DOHH2 (cell line): ENCODE data around the gene YTHDF1.
"Not testable (repeated sequence)": the region's sequence is repeated elsewhere in the genome, so short reads cannot be mapped to it uniquely, and the experiment has no call there.

ENCODE experiments used
- H3F3A ChIP-seq: fragments of 200-600 bp; sonication (generic), shearing (Covaris generic); 2 replicates; pipeline ENCODE4 v1.6.0; 2016; ENCODE audit warnings: antibody characterized with exemption, mild to moderate bottlenecking; ENCODE audit not compliant: control insufficient read depth, insufficient read depth
- H3K27ac ChIP-seq: fragments of 200-600 bp; sonication (generic); 2 replicates; pipeline ENCODE4 v1.5.1; 2014; ENCODE audit warnings: low read depth, mild to moderate bottlenecking, low read length, moderate library complexity
- H3K27me3 ChIP-seq: fragments of 200-600 bp; sonication (generic); 2 replicates; pipeline ENCODE4 v1.6.1; 2014; ENCODE audit warnings: mild to moderate bottlenecking, low read length, mixed read lengths; ENCODE audit not compliant: control insufficient read depth
- H3K36me3 ChIP-seq: fragments of 200-600 bp; sonication (generic); 2 replicates; pipeline ENCODE4 v1.6.1; 2014; ENCODE audit warnings: mild to moderate bottlenecking, low read length, moderate library complexity, mixed read lengths; ENCODE audit not compliant: control insufficient read depth
- H3K4me1 ChIP-seq: fragments of 200-600 bp; sonication (generic); 2 replicates; pipeline ENCODE4 v1.6.1; 2014; ENCODE audit warnings: mild to moderate bottlenecking, low read length, mixed read lengths; ENCODE audit not compliant: control insufficient read depth
- H3K4me2 ChIP-seq: fragments of 200-600 bp; sonication (generic); 2 replicates; pipeline ENCODE4 v1.6.0; 2014; ENCODE audit warnings: mild to moderate bottlenecking, low read length, moderate library complexity
- H3K4me3 ChIP-seq: fragments of 200-600 bp; sonication (generic); 2 replicates; pipeline ENCODE4 v1.5.1; 2014; ENCODE audit warnings: mild to moderate bottlenecking, low read length, mixed read lengths
- H3K79me2 ChIP-seq: fragments of 200-600 bp; sonication (generic); 2 replicates; pipeline ENCODE4 v1.6.1; 2014; ENCODE audit warnings: mild to moderate bottlenecking, low read length, mixed read lengths; ENCODE audit not compliant: control insufficient read depth
- H3K9me2 ChIP-seq: fragments of 200-600 bp; sonication (generic); replicated peaks from 2 replicates; pipeline ENCODE4 v1.6.1; 2014; ENCODE audit warnings: mild to moderate bottlenecking, low read length, mixed read lengths; ENCODE audit not compliant: control insufficient read depth
- H3K9me3 ChIP-seq: fragments of 200-600 bp; sonication (generic); 2 replicates; pipeline ENCODE4 v1.6.1; 2014; ENCODE audit warnings: antibody characterized with exemption, low read length, mixed read lengths; ENCODE audit not compliant: control insufficient read depth, insufficient read depth
- H4K20me1 ChIP-seq: fragments of 200-600 bp; sonication (generic); 2 replicates; pipeline ENCODE4 v1.6.0; 2014; ENCODE audit warnings: low read depth, mild to moderate bottlenecking, antibody characterized with exemption, low read length, moderate library complexity; ENCODE audit not compliant: control insufficient read depth, insufficient read depth
- EZH2phosphoT487 ChIP-seq: fragments of 200-600 bp; sonication (generic); IDR thresholded peaks from 2 replicates; pipeline ENCODE4 v1.6.1; 2017; ENCODE audit warnings: borderline replicate concordance, mild to moderate bottlenecking, antibody characterized with exemption, low read length, moderate library complexity, mixed read lengths
- TF ChIP-seq, protein P1 (sequence below): fragments of 200-600 bp; sonication (generic); IDR thresholded peaks from one replicate; pipeline ENCODE4 v1.5.1; 2014; ENCODE audit warnings: antibody characterized with exemption, mild to moderate bottlenecking, low read depth, low read length; ENCODE audit not compliant: poor library complexity, severe bottlenecking

YTHDF1 gene

DNA sequence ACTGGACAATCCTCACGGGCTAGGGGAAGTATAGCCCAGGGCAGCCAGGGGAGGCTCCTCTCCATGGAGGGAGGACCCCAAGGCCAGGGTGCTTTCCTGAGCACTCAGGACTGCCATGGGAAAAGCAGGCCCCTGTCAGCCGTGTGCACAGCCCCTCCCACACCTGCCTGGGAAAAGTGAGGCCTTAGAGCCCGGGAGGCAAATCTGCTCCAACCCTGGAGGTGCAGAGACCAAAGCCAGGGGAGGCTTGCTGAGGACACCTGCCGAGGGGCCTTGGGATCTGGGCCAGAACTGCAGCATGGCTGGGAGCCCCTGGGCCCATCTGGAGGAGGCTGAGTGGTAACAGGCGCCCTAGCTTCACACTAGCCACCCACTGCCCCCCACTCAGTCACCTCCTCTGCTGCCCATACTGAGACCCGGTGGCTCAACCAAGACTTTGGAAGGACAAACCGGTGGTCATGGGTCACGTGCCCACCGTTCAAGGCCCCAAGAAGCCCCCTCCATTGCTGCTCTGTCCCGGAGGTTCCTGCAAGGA, 55.2 kb downstream of the YTHDF1 start:
- Histone ChIP-seq H3K27ac (no peak overlapping the region), H4K20me1 (no peaks in the 10 kb centered on the region), H3K9me2 (no peaks in the 10 kb centered on the region), H3K27me3 (no peaks in the 10 kb centered on the region), H3K9me3 (no peaks in the 10 kb centered on the region), H3K79me2 (no peaks in the 10 kb centered on the region), H3K36me3 (no peaks in the 10 kb centered on the region), H3K4me3 (no peak overlapping the region), H3F3A (no peaks in the 10 kb centered on the region), H3K4me1 (no peaks in the 10 kb centered on the region), H3K4me2 (no peak overlapping the region)
- TF ChIP-seq, protein P1, sequence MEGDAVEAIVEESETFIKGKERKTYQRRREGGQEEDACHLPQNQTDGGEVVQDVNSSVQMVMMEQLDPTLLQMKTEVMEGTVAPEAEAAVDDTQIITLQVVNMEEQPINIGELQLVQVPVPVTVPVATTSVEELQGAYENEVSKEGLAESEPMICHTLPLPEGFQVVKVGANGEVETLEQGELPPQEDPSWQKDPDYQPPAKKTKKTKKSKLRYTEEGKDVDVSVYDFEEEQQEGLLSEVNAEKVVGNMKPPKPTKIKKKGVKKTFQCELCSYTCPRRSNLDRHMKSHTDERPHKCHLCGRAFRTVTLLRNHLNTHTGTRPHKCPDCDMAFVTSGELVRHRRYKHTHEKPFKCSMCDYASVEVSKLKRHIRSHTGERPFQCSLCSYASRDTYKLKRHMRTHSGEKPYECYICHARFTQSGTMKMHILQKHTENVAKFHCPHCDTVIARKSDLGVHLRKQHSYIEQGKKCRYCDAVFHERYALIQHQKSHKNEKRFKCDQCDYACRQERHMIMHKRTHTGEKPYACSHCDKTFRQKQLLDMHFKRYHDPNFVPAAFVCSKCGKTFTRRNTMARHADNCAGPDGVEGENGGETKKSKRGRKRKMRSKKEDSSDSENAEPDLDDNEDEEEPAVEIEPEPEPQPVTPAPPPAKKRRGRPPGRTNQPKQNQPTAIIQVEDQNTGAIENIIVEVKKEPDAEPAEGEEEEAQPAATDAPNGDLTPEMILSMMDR: no peak
- no peak for TF ChIP-seq EZH2phosphoT487

DNA sequence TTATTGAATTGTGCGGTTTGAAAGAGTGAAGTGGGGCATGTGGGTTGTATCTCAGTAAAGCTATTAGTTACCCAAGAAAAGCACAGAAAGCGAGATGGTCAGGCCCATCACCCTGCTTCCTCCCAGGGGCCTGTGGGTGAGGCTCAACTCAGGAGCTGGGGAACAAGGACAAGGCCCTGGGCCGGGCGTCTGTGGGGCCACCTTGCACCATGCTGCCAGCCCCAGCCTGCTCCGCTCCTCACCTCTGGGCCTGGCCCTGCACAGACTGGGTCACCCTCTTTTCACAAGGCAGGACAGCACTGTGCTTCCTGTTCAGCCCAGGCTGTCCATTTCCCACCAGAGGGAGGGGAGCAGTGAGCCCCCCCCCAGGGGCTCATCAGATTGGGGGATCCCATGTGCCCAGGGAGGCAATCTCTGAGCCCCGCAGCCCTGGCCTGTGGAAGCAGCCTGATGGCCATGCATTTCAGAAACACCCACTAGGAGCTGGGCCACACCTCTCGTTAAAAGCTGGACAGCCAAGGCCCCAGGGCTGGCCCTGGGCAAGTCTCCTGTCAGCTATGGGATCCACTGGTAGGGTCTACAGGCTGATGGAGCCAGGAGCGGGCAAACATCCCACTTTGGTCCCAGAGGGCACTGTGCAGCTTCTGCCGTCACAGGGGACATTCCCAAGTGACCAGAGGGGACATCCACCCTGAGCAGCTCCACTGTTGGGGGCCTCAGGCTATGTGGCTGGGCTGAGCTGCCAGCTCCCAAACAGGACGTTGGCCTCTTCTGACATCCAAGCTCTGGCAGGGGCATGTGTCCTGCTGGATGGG, 55.9 kb downstream of the YTHDF1 start:
- Histone ChIP-seq H3F3A (no peaks in the 10 kb centered on the region), H3K27ac (no peak overlapping the region), H3K27me3 (no peaks in the 10 kb centered on the region; the same call in 1 of the 2 replicates), H4K20me1 (no peaks in the 10 kb centered on the region), H3K4me2 (no peak overlapping the region), H3K9me2 (no peaks in the 10 kb centered on the region), H3K36me3 (no peaks in the 10 kb centered on the region), H3K79me2 (no peaks in the 10 kb centered on the region), H3K4me3 (no peak overlapping the region), H3K9me3 (no peaks in the 10 kb centered on the region), H3K4me1 (no peaks in the 10 kb centered on the region)
- TF ChIP-seq EZH2phosphoT487: no peak
- TF ChIP-seq, protein P1: no peak

- H3F3A ChIP-seq, H3K36me3 ChIP-seq, H3K27ac ChIP-seq, H3K4me3 ChIP-seq, H3K9me3 ChIP-seq, H3K79me2 ChIP-seq, H3K4me1 ChIP-seq, H4K20me1 ChIP-seq, H3K27me3 ChIP-seq, H3K4me2 ChIP-seq, H3K9me2 ChIP-seq: not testable (repeated sequence)
These were observed 56.7 kb downstream of the YTHDF1 start for GRCh38 chr20:63159251-63159650.

DNA sequence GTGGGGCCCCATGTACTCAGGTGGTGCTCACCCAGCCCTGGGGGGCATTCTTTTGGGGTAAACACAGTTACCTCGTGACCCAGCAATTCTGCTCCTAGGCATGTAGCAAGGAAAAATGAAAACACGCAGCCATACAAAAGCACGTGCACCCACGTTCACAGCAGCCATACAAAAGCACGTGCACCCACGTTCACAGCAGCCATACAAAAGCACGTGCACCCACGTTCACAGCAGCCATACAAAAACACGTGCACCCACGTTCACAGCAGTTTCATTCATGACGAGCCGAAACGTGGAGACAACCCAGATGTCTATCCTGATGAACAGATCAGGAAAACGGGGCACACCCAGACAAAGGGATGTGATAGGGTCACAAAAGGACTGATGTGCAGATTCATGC, 57.1 kb downstream of the YTHDF1 start:
- H3K36me3 ChIP-seq: no peaks in the 10 kb centered on the region
- H3K4me1 ChIP-seq: no peaks in the 10 kb centered on the region
- H3K9me2 ChIP-seq: no peaks in the 10 kb centered on the region
- no peak for TF ChIP-seq EZH2phosphoT487
- TF ChIP-seq, protein P1: no peak
- no peaks in the 10 kb centered on the region for H3F3A ChIP-seq
- no peaks in the 10 kb centered on the region for H3K79me2 ChIP-seq
- H3K27me3 ChIP-seq: no peaks in the 10 kb centered on the region; the same call in 1 of the 2 replicates
- no peak overlapping the region for H3K27ac ChIP-seq
- H3K9me3 ChIP-seq: no peaks in the 10 kb centered on the region
- H3K4me3 ChIP-seq: no peak overlapping the region
- H4K20me1 ChIP-seq: no peaks in the 10 kb centered on the region
- no peak overlapping the region for H3K4me2 ChIP-seq
